ENCODE results near the gene DENND1C. TPM values are rescaled to one million over a fixed set of nuclear protein-coding genes. Genes with fewer than 3 reads are reported as not detected.
A peak's percentile ranks its signal among the peaks of the same experiment; 100 is the strongest.

DENND1C gene
- total and polyA plus RNA-seq, 9 of the 15 experiments (the other 6 are each of a cell fraction or from before 2014, with no cell fraction given): 0.03 to 1.2 (median 0.32) TPM; not detected in 1

DNA sequence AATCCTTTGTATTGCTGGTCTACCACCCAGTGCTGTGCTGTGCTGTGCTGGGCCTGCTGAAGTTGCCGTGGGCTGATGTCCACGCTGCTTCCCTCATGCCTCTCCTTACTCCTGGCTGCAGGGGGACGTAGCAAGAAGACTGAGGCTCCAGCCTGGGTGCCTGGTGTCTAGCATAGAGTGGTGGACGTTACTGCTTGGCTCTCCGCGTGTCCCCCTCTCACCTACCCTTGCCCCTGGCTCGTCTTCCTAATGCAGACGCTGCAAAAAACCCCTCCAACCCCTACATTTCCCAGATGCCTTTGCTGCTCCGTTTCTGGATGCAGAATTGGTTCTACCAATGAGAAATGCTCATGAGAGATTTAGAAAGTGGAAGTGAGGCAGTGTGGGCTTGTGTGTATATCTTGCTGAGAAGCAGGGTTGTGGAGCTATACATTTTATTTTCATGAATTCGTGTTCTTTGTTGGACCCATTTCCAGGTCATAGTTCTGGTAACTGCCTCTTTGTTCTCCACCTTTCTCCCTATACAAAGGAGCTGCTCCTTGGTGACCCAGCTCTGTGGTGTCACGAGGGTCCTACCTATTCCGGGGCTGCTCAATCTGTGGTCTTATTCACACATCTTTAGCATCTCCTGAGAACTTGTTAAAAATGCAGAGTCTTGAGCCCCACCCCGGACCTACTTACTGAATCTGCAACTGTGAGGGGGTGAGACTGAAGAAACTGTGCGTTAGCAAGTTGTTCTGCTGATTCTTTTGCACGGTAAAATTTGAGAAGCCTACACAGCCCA is 7.9 kb upstream of the DENND1C start:
- H3K36me3 ChIP-seq (ENCODE audit: control insufficient read depth, insufficient read depth, low read length): no peaks in the 10 kb centered on the region
- intact Hi-C loops (cut with micrococcal nuclease) (no loop called here), in situ Hi-C loops (cut with MboI) (no loop called here)
- H4K20me1 ChIP-seq (replicated peaks; ENCODE audit: control insufficient read depth, insufficient read depth, low read length): no peaks in the 10 kb centered on the region
- FAIRE-seq (no peak), ATAC-seq (peak; percentile 42; the same call in 2 of the 3 replicates), DNase-seq (ENCODE audit: extremely low read depth in 1 of 4, low spot score in 3 of 4) (peak in 1 of 4 experiments; percentile 4)
- ChIA-PET CTCF (ENCODE audit: low intra/inter-chr PET ratio) (no interaction called here), POLR2A (interaction anchor here (1.1 kb wide), 1 partner anchor 10 kb away, joined by 5 read pairs; no protein-coding TSS in a partner anchor)
- H3K9me3 ChIP-seq (replicated peaks; ENCODE audit: control insufficient read depth, insufficient read depth, low read depth, low read length): no peaks in the 10 kb centered on the region; the same call in 1 of the 2 replicates
- BruUV-seq (replicated peaks): no TSS peak
- H2AFZ ChIP-seq (ENCODE audit: low read depth, low read length): peak overlapping the region; percentile 87
- H3K9me1 ChIP-seq (ENCODE audit: control insufficient read depth, insufficient read depth, low read length): no peaks in the 10 kb centered on the region
- H3K4me1 ChIP-seq (replicated peaks in 1 of 2; ENCODE audit: control insufficient read depth in 2 of 2, insufficient read depth in 2 of 2, low read length in 2 of 2): peaks cover 5% of the 10 kb centered on the region in 2 experiments; a peak in 3 of 5 replicates
- no peaks in the 10 kb centered on the region for H3K27me3 ChIP-seq (ENCODE audit: control insufficient read depth in 2 of 2, insufficient read depth in 2 of 2, low read length in 2 of 2)
- H3K4me3 ChIP-seq: no peak overlapping the region
- no peak overlapping the region for H3K27ac ChIP-seq (ENCODE audit: extremely low read depth, low read depth, low read length)
- peak overlapping the region in 1 of 2 experiments; percentile 48; a peak in 1 of 4 replicates for H3K9ac ChIP-seq (ENCODE audit: insufficient read depth in 1 of 2, low read depth in 2 of 2, low read length in 2 of 2)
- WGBS (ENCODE audit: insufficient coverage, low coverage, missing lambda C conversion rate): 8% methylated on average over 14 of the region's 15 CpGs
- peak overlapping the region; percentile 25 for H3K4me2 ChIP-seq (ENCODE audit: insufficient read depth, low read length)
- no peaks in the 10 kb centered on the region for H3K79me2 ChIP-seq (ENCODE audit: control insufficient read depth, insufficient read depth, low read length)
- TF ChIP-seq NFIX (CRISPR knock-in tag; IDR thresholded peaks at IDR 0.05; ENCODE audit: low read depth): no peak
- TF ChIP-seq YY1 (IDR thresholded peaks at IDR 0.05; ENCODE audit: borderline replicate concordance in 1 of 3, control insufficient read depth in 1 of 3, extremely low read depth in 1 of 3, insufficient read depth in 3 of 3, insufficient read length in 1 of 3, insufficient replicate concordance in 2 of 3, low read depth in 1 of 3, low read length in 2 of 3): no peak
- TF ChIP-seq THRB (CRISPR knock-in tag; conservative IDR thresholded peaks at IDR 0.05): no peak
- TF ChIP-seq XRCC5 (IDR thresholded peaks at IDR 0.05; ENCODE audit: low read depth, low read length): no peak
- TF ChIP-seq NCOA6 (IDR thresholded peaks at IDR 0.05): no peak
- TF ChIP-seq HSF4 (CRISPR knock-in tag; IDR thresholded peaks at IDR 0.05; ENCODE audit: borderline replicate concordance): no peak
- no peak for TF ChIP-seq ZNF696 (CRISPR knock-in tag; conservative IDR thresholded peaks at IDR 0.05)
- no peak for TF ChIP-seq ZNF140 (CRISPR knock-in tag; IDR thresholded peaks at IDR 0.05)
- TF ChIP-seq BCOR (IDR thresholded peaks at IDR 0.05): no peak
- no peak for TF ChIP-seq DEAF1 (CRISPR knock-in tag; IDR thresholded peaks at IDR 0.05)
- TF ChIP-seq, protein P1, sequence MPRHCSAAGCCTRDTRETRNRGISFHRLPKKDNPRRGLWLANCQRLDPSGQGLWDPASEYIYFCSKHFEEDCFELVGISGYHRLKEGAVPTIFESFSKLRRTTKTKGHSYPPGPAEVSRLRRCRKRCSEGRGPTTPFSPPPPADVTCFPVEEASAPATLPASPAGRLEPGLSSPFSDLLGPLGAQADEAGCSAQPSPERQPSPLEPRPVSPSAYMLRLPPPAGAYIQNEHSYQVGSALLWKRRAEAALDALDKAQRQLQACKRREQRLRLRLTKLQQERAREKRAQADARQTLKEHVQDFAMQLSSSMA (CRISPR knock-in tag; IDR thresholded peaks at IDR 0.05): no peak
- no peak for TF ChIP-seq NFE2 (IDR thresholded peaks at IDR 0.05; ENCODE audit: low read depth)

All from K562 (cell line).